ENCODE data around the gene SSBP3.

DNA sequence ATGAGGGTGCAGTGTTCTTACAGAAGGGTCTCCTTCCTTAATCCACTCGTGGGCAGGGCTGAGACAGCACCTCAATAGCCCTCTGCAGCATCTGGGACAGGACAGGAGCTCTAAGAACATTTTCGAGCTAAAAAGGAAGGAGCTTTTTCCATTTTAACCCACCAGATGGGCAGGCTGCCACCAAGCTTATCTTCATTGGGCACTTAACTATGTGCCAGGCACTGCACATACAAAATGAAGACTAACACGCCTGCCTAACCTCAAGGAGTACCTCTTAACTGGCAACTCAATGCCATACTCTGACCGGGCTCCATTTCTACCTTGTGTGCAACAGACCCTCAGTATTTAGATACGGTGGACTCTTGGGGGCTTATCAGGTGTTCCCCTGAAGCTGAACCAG lies 48.2 kb downstream of the SSBP3 start:
- no peak for TF ChIP-seq POLR2AphosphoS5 (IDR thresholded peaks at IDR 0.05; ENCODE audit: borderline replicate concordance, low read depth, low read length)
- TF ChIP-seq EZH2 (IDR thresholded peaks at IDR 0.05), result no peak
- TF ChIP-seq FOXP2 (optimal IDR thresholded peaks at IDR 0.05; ENCODE audit: control extremely low read depth, extremely low read length, insufficient read depth), result no peak
